Measurements from ENCODE around the gene PIKFYVE. TPM values are rescaled to one million over a fixed set of nuclear protein-coding genes. Genes with fewer than 3 reads are reported as not detected.

Gene PIKFYVE
- polyA plus RNA-seq, 1 donor (not counting 4 experiments of a cell fraction or from before 2014, with no cell fraction given), result 18.4 TPM

- Histone ChIP-seq H3K9ac (ENCODE audit: control insufficient read depth, extremely low read depth, insufficient read depth, low read length) (no peak overlapping the region), H3K9me3 (ENCODE audit: control insufficient read depth, low read depth, low read length) (no peaks in the 10 kb centered on the region), H3K79me2 (ENCODE audit: control insufficient read depth, insufficient read depth, low read length) (peaks cover 7% of the 10 kb centered on the region), H4K20me1 (ENCODE audit: control insufficient read depth, extremely low read depth, insufficient read depth, low read length) (no peaks in the 10 kb centered on the region), H3K36me3 (ENCODE audit: control insufficient read depth in 2 of 2, extremely low read depth in 1 of 2, insufficient read depth in 2 of 2, low read length in 2 of 2) (peaks cover 9 to 11% of the 10 kb centered on the region in 2 experiments), H3K4me1 (ENCODE audit: control insufficient read depth, extremely low read depth, insufficient read depth, low read length) (peaks cover 27% of the 10 kb centered on the region), H2AFZ (ENCODE audit: control insufficient read depth, low read length) (no peak overlapping the region), H3K4me3 (ENCODE audit: control insufficient read depth in 2 of 3, extremely low read depth in 1 of 3, insufficient read depth in 2 of 3, low read depth in 1 of 3, low read length in 3 of 3) (no peak overlapping the region), H3K27me3 (ENCODE audit: control insufficient read depth, extremely low read depth, insufficient read depth, low read length) (no peaks in the 10 kb centered on the region), H3K4me2 (ENCODE audit: control insufficient read depth, extremely low read depth, insufficient read depth, low read depth, low read length) (no peak overlapping the region), H3K27ac (ENCODE audit: control insufficient read depth, insufficient read depth, low read length) (no peak overlapping the region), H3K9me1 (ENCODE audit: control insufficient read depth, extremely low read depth, insufficient read depth, low read length) (no peaks in the 10 kb centered on the region)
- DNase-seq (ENCODE audit: low read depth, low spot score), result no peak
- dilution Hi-C loops (cut with MboI; ENCODE audit: extremely low pct_ligation_motif_present, low sequenced_read_pairs), result no loop called here
- no peak for FAIRE-seq
- no peak for TF ChIP-seq EZH2 (IDR thresholded peaks at IDR 0.05; ENCODE audit: low read length)
- TF ChIP-seq, protein P1, sequence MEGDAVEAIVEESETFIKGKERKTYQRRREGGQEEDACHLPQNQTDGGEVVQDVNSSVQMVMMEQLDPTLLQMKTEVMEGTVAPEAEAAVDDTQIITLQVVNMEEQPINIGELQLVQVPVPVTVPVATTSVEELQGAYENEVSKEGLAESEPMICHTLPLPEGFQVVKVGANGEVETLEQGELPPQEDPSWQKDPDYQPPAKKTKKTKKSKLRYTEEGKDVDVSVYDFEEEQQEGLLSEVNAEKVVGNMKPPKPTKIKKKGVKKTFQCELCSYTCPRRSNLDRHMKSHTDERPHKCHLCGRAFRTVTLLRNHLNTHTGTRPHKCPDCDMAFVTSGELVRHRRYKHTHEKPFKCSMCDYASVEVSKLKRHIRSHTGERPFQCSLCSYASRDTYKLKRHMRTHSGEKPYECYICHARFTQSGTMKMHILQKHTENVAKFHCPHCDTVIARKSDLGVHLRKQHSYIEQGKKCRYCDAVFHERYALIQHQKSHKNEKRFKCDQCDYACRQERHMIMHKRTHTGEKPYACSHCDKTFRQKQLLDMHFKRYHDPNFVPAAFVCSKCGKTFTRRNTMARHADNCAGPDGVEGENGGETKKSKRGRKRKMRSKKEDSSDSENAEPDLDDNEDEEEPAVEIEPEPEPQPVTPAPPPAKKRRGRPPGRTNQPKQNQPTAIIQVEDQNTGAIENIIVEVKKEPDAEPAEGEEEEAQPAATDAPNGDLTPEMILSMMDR (optimal IDR thresholded peaks at IDR 0.05 in 1 of 3, IDR thresholded peaks at IDR 0.05 in 1 of 3, conservative IDR thresholded peaks at IDR 0.05 in 1 of 3; ENCODE audit: extremely low read depth in 1 of 3, insufficient read depth in 2 of 3, low read length in 3 of 3), result no peak
Measured at GRCh38 chr2:208251098-208251497, 15.0 kb upstream of the PIKFYVE start.

- TF ChIP-seq EZH2 (IDR thresholded peaks at IDR 0.05; ENCODE audit: low read length), result no peak
- H3K9me3 ChIP-seq (ENCODE audit: control insufficient read depth, low read depth, low read length), result no peaks in the 10 kb centered on the region
- no peaks in the 10 kb centered on the region for H3K9me1 ChIP-seq (ENCODE audit: control insufficient read depth, extremely low read depth, insufficient read depth, low read length)
- H3K4me3 ChIP-seq (ENCODE audit: control insufficient read depth in 2 of 3, extremely low read depth in 1 of 3, insufficient read depth in 2 of 3, low read depth in 1 of 3, low read length in 3 of 3), result peak overlapping the region in 1 of 3 experiments; percentile 99
- no peak for FAIRE-seq
- peak overlapping the region; percentile 99 for H3K4me2 ChIP-seq (ENCODE audit: control insufficient read depth, extremely low read depth, insufficient read depth, low read depth, low read length)
- no peak overlapping the region for H2AFZ ChIP-seq (ENCODE audit: control insufficient read depth, low read length)
- H3K27ac ChIP-seq (ENCODE audit: control insufficient read depth, insufficient read depth, low read length), result peak overlapping the region; percentile 15
- peaks cover 29% of the 10 kb centered on the region for H3K4me1 ChIP-seq (ENCODE audit: control insufficient read depth, extremely low read depth, insufficient read depth, low read length)
- peaks cover 7% of the 10 kb centered on the region for H3K79me2 ChIP-seq (ENCODE audit: control insufficient read depth, insufficient read depth, low read length)
- H4K20me1 ChIP-seq (ENCODE audit: control insufficient read depth, extremely low read depth, insufficient read depth, low read length), result no peaks in the 10 kb centered on the region
- H3K9ac ChIP-seq (ENCODE audit: control insufficient read depth, extremely low read depth, insufficient read depth, low read length), result no peak overlapping the region
- no peaks in the 10 kb centered on the region for H3K27me3 ChIP-seq (ENCODE audit: control insufficient read depth, extremely low read depth, insufficient read depth, low read length)
- peaks cover 9% of the 10 kb centered on the region in 2 experiments for H3K36me3 ChIP-seq (ENCODE audit: control insufficient read depth in 2 of 2, extremely low read depth in 1 of 2, insufficient read depth in 2 of 2, low read length in 2 of 2)
- DNase-seq (ENCODE audit: low read depth, low spot score), result no peak
- dilution Hi-C loops (cut with MboI; ENCODE audit: extremely low pct_ligation_motif_present, low sequenced_read_pairs), result no loop called here
Measured at GRCh38 chr2:208252716-208253492, 13.2 kb upstream of the PIKFYVE start.
